Measurements from ENCODE around the gene ARHGAP6.

GRCh38 chrX:11215191-11215921 lies 450.4 kb downstream of the ARHGAP6 start:
- TF ChIP-seq CCAR2 (IDR thresholded peaks at IDR 0.05; ENCODE audit: low read depth, low read length) (no peak), ZNF263 (CRISPR knock-in tag; IDR thresholded peaks at IDR 0.05; ENCODE audit: borderline replicate concordance) (no peak), PATZ1 (CRISPR knock-in tag; IDR thresholded peaks at IDR 0.05; ENCODE audit: borderline replicate concordance) (no peak)
